Thymus (tissue), 11 donors: Measurements from ENCODE around the gene CNTN4. TPM values are rescaled to one million over a fixed set of nuclear protein-coding genes. Genes with fewer than 3 reads are reported as not detected.
A peak's percentile ranks its signal among the peaks of the same experiment; 100 is the strongest.
"Not testable (repeated sequence)": the region's sequence is repeated elsewhere in the genome, so short reads cannot be mapped to it uniquely, and the experiment has no call there.

ENCODE experiments used
- DNase-seq, 9 donors: peaks; one replicate each; pipeline ENCODE4 v3.0.0-alpha.2; 2013; ENCODE audit warnings: low spot score in 9 of 9, low read depth in 6 of 9, missing footprints in 1 of 9
- H3K27ac ChIP-seq, 2 donors: one replicate each; pipeline ENCODE4 v1.5.1; 2013; ENCODE audit warnings: control low read depth in 1 of 2, low read depth in 1 of 2, low read length in 1 of 2, mild to moderate bottlenecking in 1 of 2, moderate library complexity in 1 of 2
- H3K27me3 ChIP-seq, 2 donors: one replicate each; pipeline ENCODE4 v1.5.1; 2013; ENCODE audit warnings: low read length in 1 of 2; ENCODE audit not compliant: control insufficient read depth in 2 of 2, insufficient read depth in 1 of 2
- H3K36me3 ChIP-seq, 2 donors: one replicate each; pipeline ENCODE4 v1.5.1; 2013; ENCODE audit warnings: low read length in 1 of 2, mild to moderate bottlenecking in 1 of 2, moderate library complexity in 1 of 2; ENCODE audit not compliant: control insufficient read depth in 2 of 2, insufficient read depth in 2 of 2
- H3K4me1 ChIP-seq, 2 donors: one replicate each; pipeline ENCODE4 v1.5.1; 2013; ENCODE audit warnings: low read length in 2 of 2; ENCODE audit not compliant: control insufficient read depth in 2 of 2, insufficient read depth in 2 of 2
- H3K4me3 ChIP-seq, 2 donors: one replicate each; pipeline ENCODE4 v1.5.1; 2013; ENCODE audit warnings: low read length in 2 of 2, control low read depth in 1 of 2, mild to moderate bottlenecking in 1 of 2
- H3K9me3 ChIP-seq, 2 donors: one replicate each; pipeline ENCODE4 v1.5.1; 2013; ENCODE audit warnings: low read length in 1 of 2, mild to moderate bottlenecking in 1 of 2; ENCODE audit not compliant: control insufficient read depth in 2 of 2, insufficient read depth in 1 of 2
- WGBS: extraction: QIAGEN DNeasy Blood & Tissue Kit; methylation state at CpG from one replicate; pipeline ENCODE4 v1.1.7; 2013; 5-methylcytosine and 5-hydroxymethylcytosine counted together
- polyA plus RNA-seq: library from polyadenylated mRNA; stranded (reverse); fragments of 200-250 nt; gene quantifications from one replicate; pipeline ENCODE4 v1.2.3, GENCODE V29; 2013
- total RNA-seq: library from RNA; stranded (reverse); fragments of 120-200 nt; gene quantifications from one replicate; pipeline ENCODE4 v1.2.4, GENCODE V29; 2013
- donor health status: healthy.

The CNTN4 gene
- total and polyA plus RNA-seq, 2 donors = 9.4 to 9.9 TPM

DNA sequence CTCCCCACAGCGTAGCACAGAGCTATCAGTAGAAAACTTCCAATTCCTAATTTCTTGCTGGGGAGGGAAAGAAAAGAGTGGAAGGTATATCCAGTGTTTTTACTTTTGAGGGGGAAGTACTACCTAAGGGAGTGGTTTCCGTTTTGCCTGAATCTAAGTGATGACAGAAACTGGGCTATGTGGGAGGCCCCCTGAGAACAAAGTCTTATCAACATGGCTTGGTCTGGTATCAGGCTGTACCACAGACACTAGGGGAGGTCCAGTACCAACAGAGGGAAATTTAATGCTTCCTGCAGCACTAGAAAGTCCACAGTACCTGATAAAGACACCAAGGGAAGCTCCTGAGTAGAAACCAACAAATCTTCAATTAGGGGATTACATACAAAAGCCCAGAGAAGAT is 812.3 kb downstream of the CNTN4 start:
- Histone ChIP-seq H3K27ac (no peak overlapping the region), H3K27me3 (no peaks in the 10 kb centered on the region), H3K36me3 (no peaks in the 10 kb centered on the region), H3K4me1 (no peaks in the 10 kb centered on the region), H3K9me3 (no peaks in the 10 kb centered on the region), H3K4me3 (no peak overlapping the region)
- WGBS = 90% methylated on average over 2 of the region's 2 CpGs
- no peak for DNase-seq

DNA sequence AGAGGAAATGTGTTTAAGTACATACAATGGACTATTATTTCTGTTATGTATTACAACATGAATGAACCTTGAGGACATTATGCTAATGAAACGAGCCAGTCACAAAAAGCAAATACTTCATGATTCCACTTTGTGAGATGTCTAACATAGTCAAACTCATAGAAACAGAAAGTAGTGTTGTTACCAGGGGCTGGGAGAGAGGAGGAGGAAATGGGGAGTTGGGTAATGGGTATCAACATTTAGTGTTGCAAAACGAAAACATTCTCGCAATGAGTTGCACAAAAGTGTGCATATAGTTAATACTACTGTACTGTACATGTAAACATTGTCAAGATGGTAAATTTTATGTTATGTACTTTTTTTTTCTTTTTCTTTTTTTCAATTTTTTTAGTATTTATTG is 817.2 kb downstream of the CNTN4 start:
- no peaks in the 10 kb centered on the region for H3K27me3 ChIP-seq
- no peak overlapping the region for H3K4me3 ChIP-seq
- no peak overlapping the region for H3K27ac ChIP-seq
- H3K4me1 ChIP-seq = no peaks in the 10 kb centered on the region
- H3K9me3 ChIP-seq = no peaks in the 10 kb centered on the region
- 94% methylated on average over 3 of the region's 3 CpGs for whole genome bisulfite sequencing
- no peaks in the 10 kb centered on the region for H3K36me3 ChIP-seq
- no peak for DNase-seq

GRCh38 chr3:2916640-2917039 is 818.0 kb downstream of the CNTN4 start:
- not testable (repeated sequence) for H3K27ac ChIP-seq, H3K4me1 ChIP-seq, H3K9me3 ChIP-seq, H3K4me3 ChIP-seq, H3K36me3 ChIP-seq, DNase-seq, H3K27me3 ChIP-seq
- WGBS = 98% methylated on average over 25 of the region's 25 CpGs

GRCh38 chr3:2920103-2920502 is 821.4 kb downstream of the CNTN4 start:
- H3K27ac ChIP-seq = no peak overlapping the region
- WGBS = 83% methylated on average over 1 of the region's 1 CpG
- H3K4me1 ChIP-seq = no peaks in the 10 kb centered on the region
- H3K4me3 ChIP-seq = no peak overlapping the region
- H3K9me3 ChIP-seq = no peaks in the 10 kb centered on the region
- DNase-seq = no peak
- H3K27me3 ChIP-seq = no peaks in the 10 kb centered on the region
- no peaks in the 10 kb centered on the region for H3K36me3 ChIP-seq

- Histone ChIP-seq H3K9me3 (no peaks in the 10 kb centered on the region), H3K27ac (no peak overlapping the region), H3K36me3 (no peaks in the 10 kb centered on the region), H3K4me1 (no peaks in the 10 kb centered on the region), H3K27me3 (no peaks in the 10 kb centered on the region), H3K4me3 (no peak overlapping the region)
- WGBS = 93% methylated on average over 1 of the region's 1 CpG
- DNase-seq = no peak
Measured at GRCh38 chr3:2921452-2921851, 822.8 kb downstream of the CNTN4 start.

DNA sequence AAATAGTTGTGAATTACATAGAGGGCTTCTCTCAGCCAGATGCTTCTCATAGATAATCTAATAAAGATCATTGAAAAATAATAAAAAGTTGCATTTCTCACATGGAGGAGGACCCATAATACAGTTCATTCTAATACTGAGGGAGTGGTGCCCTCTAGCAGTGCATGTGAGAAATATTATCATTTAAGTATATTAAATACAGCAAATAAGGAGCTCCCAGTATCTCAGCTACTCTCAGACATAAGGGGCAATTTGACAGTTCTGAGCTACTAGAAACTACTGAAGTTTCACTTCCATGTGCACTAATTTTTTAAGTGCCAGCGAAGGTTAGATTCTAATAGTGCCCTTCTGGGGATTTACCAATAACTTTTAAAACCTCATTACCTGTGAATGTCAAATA is 823.2 kb downstream of the CNTN4 start:
- H3K36me3 ChIP-seq = no peaks in the 10 kb centered on the region
- H3K27ac ChIP-seq = no peak overlapping the region
- no peaks in the 10 kb centered on the region for H3K9me3 ChIP-seq
- H3K27me3 ChIP-seq = no peaks in the 10 kb centered on the region
- no peak overlapping the region for H3K4me3 ChIP-seq
- WGBS = 79% methylated on average over 1 of the region's 1 CpG
- H3K4me1 ChIP-seq = no peaks in the 10 kb centered on the region
- DNase-seq = peak in 1 of 9 donors; percentile 7

DNA sequence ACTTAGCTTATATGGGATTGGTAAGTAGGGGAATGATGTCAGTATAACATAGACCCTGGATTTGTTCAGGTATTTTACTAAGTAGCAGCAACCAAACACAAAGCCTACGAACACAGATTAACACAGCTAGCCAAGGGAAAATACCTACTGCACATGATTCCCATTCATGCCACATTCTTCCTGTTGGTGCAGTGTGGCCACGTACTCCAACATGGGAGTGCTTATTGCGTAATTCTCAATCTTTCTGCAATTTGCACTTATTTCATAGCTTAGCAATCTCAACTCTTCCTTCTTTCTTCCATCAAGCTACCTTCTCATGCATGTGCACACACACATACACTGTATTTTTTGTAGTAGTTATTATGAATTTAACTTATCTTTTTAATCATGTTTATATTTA is 824.7 kb downstream of the CNTN4 start:
- H3K4me1 ChIP-seq = no peaks in the 10 kb centered on the region
- no peak for DNase-seq
- no peak overlapping the region for H3K4me3 ChIP-seq
- no peaks in the 10 kb centered on the region for H3K9me3 ChIP-seq
- H3K36me3 ChIP-seq = no peaks in the 10 kb centered on the region
- no peak overlapping the region for H3K27ac ChIP-seq
- no peaks in the 10 kb centered on the region for H3K27me3 ChIP-seq
- WGBS = 58% methylated on average over 3 of the region's 3 CpGs

DNA sequence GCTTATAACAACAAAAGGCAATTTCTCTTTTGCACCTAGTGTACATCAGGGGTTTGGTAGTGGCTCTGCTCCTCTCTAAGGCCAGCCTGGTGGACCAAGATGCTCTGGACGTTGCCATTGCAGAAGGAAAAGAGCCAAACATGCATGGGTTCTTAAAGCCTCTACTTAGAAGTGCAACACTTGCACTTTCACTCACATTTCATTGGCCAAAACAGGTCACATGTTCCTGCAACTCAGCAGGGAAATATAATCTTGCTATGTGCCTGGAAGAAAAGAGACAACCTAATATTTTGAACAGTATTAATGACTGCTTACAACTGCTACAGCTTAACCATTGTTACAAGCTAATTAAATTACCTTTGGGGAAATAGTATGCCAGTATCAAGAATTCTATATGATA is 828.6 kb downstream of the CNTN4 start:
- Histone ChIP-seq H3K27ac (no peak overlapping the region), H3K9me3 (peaks cover 0 to 5% of the 10 kb centered on the region in 2 donors), H3K4me1 (no peaks in the 10 kb centered on the region), H3K27me3 (no peaks in the 10 kb centered on the region), H3K36me3 (no peaks in the 10 kb centered on the region), H3K4me3 (no peak overlapping the region)
- DNase-seq = no peak
- 55% methylated on average over 1 of the region's 1 CpG for whole genome bisulfite sequencing

DNA sequence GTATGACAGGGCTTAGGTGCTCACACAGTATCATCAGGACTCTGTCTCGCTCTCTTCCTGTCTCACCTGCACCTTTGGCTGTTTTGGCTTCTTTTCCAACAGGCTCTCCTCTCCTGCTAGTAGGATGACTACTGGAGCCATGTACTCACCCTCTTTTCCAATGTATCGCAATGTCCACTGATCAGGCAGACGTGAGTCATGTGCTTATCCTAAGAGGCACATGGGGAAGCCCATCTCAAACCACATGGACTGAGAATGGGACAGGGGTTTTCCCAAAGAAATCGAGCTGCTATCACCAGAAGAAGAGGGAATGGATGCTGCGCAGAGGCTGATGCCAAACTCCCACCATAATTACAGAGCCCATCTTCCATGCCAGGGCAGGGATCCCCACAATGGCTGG is 830.9 kb downstream of the CNTN4 start:
- no peaks in the 10 kb centered on the region for H3K36me3 ChIP-seq
- no peaks in the 10 kb centered on the region for H3K27me3 ChIP-seq
- no peak for DNase-seq
- H3K4me1 ChIP-seq = no peaks in the 10 kb centered on the region
- H3K9me3 ChIP-seq = peaks cover 0 to 5% of the 10 kb centered on the region in 2 donors
- 94% methylated on average over 5 of the region's 5 CpGs for WGBS
- no peak overlapping the region for H3K27ac ChIP-seq
- H3K4me3 ChIP-seq = no peak overlapping the region

- Histone ChIP-seq H3K27me3 (no peaks in the 10 kb centered on the region), H3K9me3 (peaks cover 0 to 5% of the 10 kb centered on the region in 2 donors), H3K4me3 (no peak overlapping the region), H3K27ac (no peak overlapping the region), H3K4me1 (no peaks in the 10 kb centered on the region), H3K36me3 (no peaks in the 10 kb centered on the region)
- DNase-seq = no peak
- 92% methylated on average over 4 of the region's 4 CpGs for WGBS
Measured at GRCh38 chr3:2931265-2931664, 832.6 kb downstream of the CNTN4 start.
